H1 (cell line): ENCODE results near the gene PRG3. TPM values are rescaled to one million over a fixed set of nuclear protein-coding genes. Genes with fewer than 3 reads are reported as not detected.

ENCODE experiments used
- CTCF ChIA-PET: fragments of 300-600 bp; sonication (Branson Sonifier 250); formaldehyde crosslinking; loops from one replicate; lab custom pipeline; 2021; ENCODE audit not compliant: partially characterized antibody; lab: Charles Lee
- POLR2A ChIA-PET: fragments of 300-600 bp; sonication (Branson Sonifier 250); formaldehyde crosslinking; loops from one replicate; lab custom pipeline; 2021; ENCODE audit warnings: inconsistent platforms; ENCODE audit not compliant: partially characterized antibody; lab: Charles Lee
- DNase-seq, 2 experiments: peaks; one replicate each; pipeline versions ENCODE4 v3.0.0 to v3.0.0-alpha.2; 2010 to 2022; ENCODE audit warnings: low spot score in 2 of 2, low read depth in 1 of 2, mixed read lengths in 1 of 2
- FAIRE-seq: peaks from 2 replicates; lab custom pipeline; 2011; peaks lifted over from hg19 to GRCh38; lab: Jason Lieb, UNC
- H2AFZ ChIP-seq: 2 replicates; pipeline ENCODE4 v1.8.1; 2012; ENCODE audit warnings: low read length, inconsistent platforms
- H2AK5ac ChIP-seq: 2 replicates; pipeline ENCODE4 v1.6.1; 2013; ENCODE audit warnings: low read depth, low read length
- H2BK120ac ChIP-seq: replicated peaks from 2 replicates; pipeline ENCODE3; 2013; ENCODE audit warnings: low read depth, low read length, inconsistent platforms
- H2BK12ac ChIP-seq: 2 replicates; pipeline ENCODE4 v1.6.1; 2013; ENCODE audit warnings: low read depth, low read length
- H2BK15ac ChIP-seq: 2 replicates; pipeline ENCODE4 v1.6.1; 2013; ENCODE audit warnings: low read length
- H2BK20ac ChIP-seq: 2 replicates; pipeline ENCODE4 v1.6.1; 2013; ENCODE audit warnings: low read length
- H2BK5ac ChIP-seq: 2 replicates; pipeline ENCODE4 v1.6.1; 2013; ENCODE audit warnings: low read depth, low read length
- H3K14ac ChIP-seq: 2 replicates; pipeline ENCODE4 v1.6.1; 2013; ENCODE audit warnings: inconsistent platforms; ENCODE audit not compliant: insufficient read length
- H3K18ac ChIP-seq: 2 replicates; pipeline ENCODE4 v1.6.1; 2013; ENCODE audit warnings: low read length; ENCODE audit errors: extremely low read depth
- H3K23ac ChIP-seq: 2 replicates; pipeline ENCODE4 v1.6.1; 2013; ENCODE audit warnings: inconsistent platforms; ENCODE audit not compliant: insufficient read length
- H3K23me2 ChIP-seq: 2 replicates; pipeline ENCODE4 v1.6.1; 2013; ENCODE audit warnings: low read depth, low read length
- H3K27ac ChIP-seq: 2 replicates; pipeline ENCODE4 v1.6.1; 2011; ENCODE audit warnings: low read depth, low read length, inconsistent platforms
- H3K27me3 ChIP-seq, 4 experiments: replicated peaks in 1 of 4; 1 replicate in 1 of 4; 2 replicates in 3 of 4; pipeline versions ENCODE4 v1.6.1 to v1.8.1; 2011 to 2013; ENCODE audit warnings: low read length in 3 of 4, mild to moderate bottlenecking in 3 of 4, inconsistent platforms in 2 of 4, mixed read lengths in 2 of 4, moderate library complexity in 1 of 4; ENCODE audit not compliant: control insufficient read depth in 3 of 4, insufficient read depth in 3 of 4; ENCODE audit errors: extremely low read depth in 1 of 4
- H3K36me3 ChIP-seq, 4 experiments: 2 replicates each; pipeline versions ENCODE4 v1.6.1 to v1.8.1; 2011 to 2013; ENCODE audit warnings: mild to moderate bottlenecking in 4 of 4, low read length in 3 of 4, moderate library complexity in 2 of 4, control low read depth in 1 of 4, inconsistent platforms in 1 of 4; ENCODE audit not compliant: insufficient read depth in 4 of 4, control insufficient read depth in 2 of 4
- H3K4ac ChIP-seq: replicated peaks from 2 replicates; pipeline ENCODE3; 2013; ENCODE audit warnings: low read length, low read depth, mixed read lengths, inconsistent platforms; ENCODE audit not compliant: insufficient read length
- H3K4me1 ChIP-seq, 4 experiments: replicated peaks in 1 of 4; 1 replicate in 1 of 4; 2 replicates in 3 of 4; pipeline versions ENCODE4 v1.6.1 to v1.8.1; 2011 to 2013; ENCODE audit warnings: low read length in 3 of 4, inconsistent platforms in 2 of 4, mixed read lengths in 1 of 4; ENCODE audit not compliant: insufficient read depth in 4 of 4, control insufficient read depth in 3 of 4
- H3K4me2 ChIP-seq, 2 experiments: 2 replicates each; pipeline versions ENCODE4 v1.6.1 to v1.8.1; 2011 to 2013; ENCODE audit warnings: low read depth in 2 of 2, low read length in 2 of 2, control low read depth in 1 of 2, inconsistent platforms in 1 of 2, mild to moderate bottlenecking in 1 of 2; ENCODE audit not compliant: insufficient read depth in 1 of 2
- H3K4me3 ChIP-seq, 4 experiments: fragments of 200-600, 300-600 bp in 1 of 4; sonication (generic), shearing (Covaris generic), sonication (Bioruptor Twin) in 1 of 4; 2 replicates each; pipeline versions ENCODE4 v1.5.1 to v1.8.1; 2011 to 2016; ENCODE audit warnings: low read length in 4 of 4, low read depth in 3 of 4, control low read depth in 2 of 4, inconsistent platforms in 2 of 4, mild to moderate bottlenecking in 2 of 4, mixed read lengths in 1 of 4, moderate library complexity in 1 of 4; ENCODE audit not compliant: insufficient read depth in 2 of 4; ENCODE audit errors: extremely low read depth in 1 of 4
- H3K56ac ChIP-seq: replicated peaks from 2 replicates; pipeline ENCODE3; 2013; ENCODE audit warnings: low read depth, mild to moderate bottlenecking, mixed read lengths, low read length, inconsistent platforms; ENCODE audit not compliant: insufficient read length
- H3K79me1 ChIP-seq: 2 replicates; pipeline ENCODE4 v1.6.1; 2013; ENCODE audit warnings: low read depth, low read length, control low read depth
- H3K79me2 ChIP-seq, 2 experiments: 2 replicates each; pipeline versions ENCODE4 v1.6.1 to v1.8.1; 2012 to 2013; ENCODE audit warnings: low read length in 2 of 2, mild to moderate bottlenecking in 2 of 2, inconsistent platforms in 1 of 2; ENCODE audit not compliant: insufficient read depth in 2 of 2, control insufficient read depth in 1 of 2
- H3K9ac ChIP-seq, 4 experiments: replicated peaks in 1 of 4; 1 replicate in 1 of 4; 2 replicates in 3 of 4; pipeline versions ENCODE4 v1.6.1 to v1.8.1; 2011 to 2013; ENCODE audit warnings: low read depth in 3 of 4, low read length in 3 of 4, control low read depth in 2 of 4, mild to moderate bottlenecking in 2 of 4, moderate library complexity in 2 of 4, inconsistent platforms in 1 of 4; ENCODE audit errors: extremely low read depth in 1 of 4
- H3K9me3 ChIP-seq, 2 experiments: 2 replicates each; pipeline versions ENCODE4 v1.6.1 to v1.8.1; 2012 to 2013; ENCODE audit warnings: mild to moderate bottlenecking in 2 of 2, moderate library complexity in 2 of 2, control low read depth in 1 of 2, inconsistent platforms in 1 of 2, low read depth in 1 of 2, low read length in 1 of 2, mixed read lengths in 1 of 2; ENCODE audit not compliant: insufficient read depth in 2 of 2
- H4K20me1 ChIP-seq, 2 experiments: replicated peaks in 1 of 2; 2 replicates each; pipeline versions ENCODE3 to v1.8.1; 2011 to 2013; ENCODE audit warnings: inconsistent platforms in 2 of 2, low read length in 2 of 2, mild to moderate bottlenecking in 1 of 2; ENCODE audit not compliant: insufficient read depth in 2 of 2, control insufficient read depth in 1 of 2
- H4K5ac ChIP-seq: 2 replicates; pipeline ENCODE4 v1.6.1; 2013; ENCODE audit warnings: low read length, low read depth, mixed read lengths, inconsistent platforms; ENCODE audit not compliant: insufficient read length
- H4K8ac ChIP-seq: 2 replicates; pipeline ENCODE4 v1.8.0; 2013; ENCODE audit warnings: mild to moderate bottlenecking, moderate library complexity, low read length, inconsistent platforms; ENCODE audit not compliant: insufficient read depth; ENCODE audit errors: extremely low read depth
- H4K91ac ChIP-seq: replicated peaks from 2 replicates; pipeline ENCODE3; 2013; ENCODE audit warnings: low read length, mixed read lengths, inconsistent platforms; ENCODE audit not compliant: insufficient read length
- ATF3 ChIP-seq: IDR thresholded peaks from 2 replicates; pipeline ENCODE4 v1.6.1; 2011; ENCODE audit warnings: low read depth, mild to moderate bottlenecking, low read length; ENCODE audit not compliant: insufficient read depth
- EP300 ChIP-seq, 2 experiments: IDR thresholded peaks; 1 replicate in 1 of 2; 2 replicates in 1 of 2; pipeline ENCODE4 v1.6.1; 2011 to 2012; ENCODE audit warnings: low read depth in 2 of 2, low read length in 2 of 2, mild to moderate bottlenecking in 2 of 2, borderline replicate concordance in 1 of 2, inconsistent platforms in 1 of 2, moderate library complexity in 1 of 2
- KDM4A ChIP-seq: IDR thresholded peaks from one replicate; pipeline ENCODE4 v1.7.1; 2012; ENCODE audit warnings: low read depth, mild to moderate bottlenecking, moderate library complexity, low read length, inconsistent platforms; ENCODE audit not compliant: severe bottlenecking
- KDM5A ChIP-seq: fragments of 200-600 bp; IDR thresholded peaks from 2 replicates; pipeline ENCODE4 v1.7.1; 2012; ENCODE audit warnings: mild to moderate bottlenecking, low read length, inconsistent platforms, mixed read lengths
- POLR2A ChIP-seq, 2 experiments: IDR thresholded peaks; 1 replicate in 1 of 2; 2 replicates in 1 of 2; pipeline ENCODE4 v1.6.1; 2011; ENCODE audit warnings: low read depth in 2 of 2, low read length in 2 of 2, mild to moderate bottlenecking in 2 of 2; ENCODE audit errors: control extremely low read depth in 1 of 2
- RAD21 ChIP-seq, 2 experiments: IDR thresholded peaks in 1 of 2; conservative IDR thresholded peaks in 1 of 2; 2 replicates each; pipeline ENCODE4 v1.6.1; 2011; ENCODE audit warnings: low read depth in 2 of 2, low read length in 2 of 2, improper control_type of control experiment in 1 of 2, inconsistent platforms in 1 of 2, mild to moderate bottlenecking in 1 of 2, moderate library complexity in 1 of 2
- RFX5 ChIP-seq: IDR thresholded peaks from 2 replicates; pipeline ENCODE4 v1.6.1; 2011; ENCODE audit warnings: low read depth, low read length, improper control_type of control experiment, borderline replicate concordance
- SIRT6 ChIP-seq: IDR thresholded peaks from one replicate; pipeline ENCODE4 v1.7.1; 2012; ENCODE audit warnings: low read length, inconsistent platforms
- polyA plus RNA-seq, 7 experiments: library from polyadenylated mRNA; depleted of rRNA in 3 of 7; stranded (reverse) in 5 of 7; unstranded in 2 of 7; fragments of >200 nt in 5 of 7; fragments of 200-250 nt in 2 of 7; gene quantifications; 1 replicate in 5 of 7; 2 replicates in 1 of 7; 4 replicates in 1 of 7; pipeline versions ENCODE4 v1.2.1 to v1.2.3, GENCODE V29; 2011 to 2013; ENCODE audit warnings: missing spikeins in 2 of 7, mixed read lengths in 2 of 7
- total RNA-seq: library from RNA; stranded (reverse); fragmentation: NEBNext Ultra II Directional; extraction: Animal tissue kit (Norgen Biotek cat#: 25700); gene quantifications from 2 replicates; pipeline ENCODE4 v1.2.1, GENCODE V29; 2021

The PRG3 gene
- total and polyA plus RNA-seq, 2 of the 8 experiments (the other 6 are each of a cell fraction or from before 2014, with no cell fraction given) = not detected

GRCh38 chr11:57418131-57418530, 37.2 kb upstream of the PRG3 start:
- H3K27ac ChIP-seq = no peak overlapping the region
- no peak overlapping the region for H3K56ac ChIP-seq
- no peak overlapping the region for H4K5ac ChIP-seq
- no peaks in the 10 kb centered on the region for H3K23me2 ChIP-seq
- DNase-seq (no peak), FAIRE-seq (no peak)
- no peak overlapping the region for H3K14ac ChIP-seq
- no peak overlapping the region for H3K4me2 ChIP-seq
- no peak overlapping the region for H3K18ac ChIP-seq
- TF ChIP-seq RAD21 (IDR thresholded peaks at IDR 0.05 in 1 of 2, conservative IDR thresholded peaks at IDR 0.05 in 1 of 2; ENCODE audit: low read depth in 2 of 2, low read length in 2 of 2) = no peak
- no peak for TF ChIP-seq RFX5
- TF ChIP-seq POLR2A (IDR thresholded peaks at IDR 0.05; ENCODE audit: control extremely low read depth in 1 of 2, low read depth in 2 of 2, low read length in 2 of 2) = no peak
- TF ChIP-seq ATF3 = no peak
- TF ChIP-seq EP300 (IDR thresholded peaks at IDR 0.05; ENCODE audit: borderline replicate concordance in 1 of 2, low read depth in 2 of 2, low read length in 2 of 2) = no peak
- TF ChIP-seq SIRT6 = no peak
- no peak for TF ChIP-seq KDM5A
- no peak for TF ChIP-seq KDM4A
- H3K9ac ChIP-seq = no peak overlapping the region
- POLR2A ChIA-PET = interaction anchor here (1.3 to 1.4 kb wide), 2 partner anchors 13 to 26 kb away, joined by 3 to 5 read pairs; no protein-coding TSS in a partner anchor
- H4K91ac ChIP-seq = no peak overlapping the region
- H3K4me1 ChIP-seq = no peaks in the 10 kb centered on the region; a peak in 2 of 7 replicates
- no peaks in the 10 kb centered on the region for H3K9me3 ChIP-seq
- CTCF ChIA-PET = interaction anchor here (0.6 to 2.3 kb wide), 8 partner anchors 8 to 72 kb away, joined by 3 to 6 read pairs (median 3); no protein-coding TSS in a partner anchor
- H3K4me3 ChIP-seq = no peak overlapping the region
- H3K27me3 ChIP-seq = no peaks in the 10 kb centered on the region
- H2BK5ac ChIP-seq = no peak overlapping the region
- H3K36me3 ChIP-seq = peaks cover 8 to 53% (median 29%) of the 10 kb centered on the region in 4 experiments; a peak in 6 of 8 replicates
- H2BK15ac ChIP-seq = no peak overlapping the region
- H2AFZ ChIP-seq = no peak overlapping the region
- H4K8ac ChIP-seq = no peak overlapping the region
- no peaks in the 10 kb centered on the region for H3K79me2 ChIP-seq
- no peak overlapping the region for H2BK12ac ChIP-seq
- no peak overlapping the region for H2BK20ac ChIP-seq
- H3K79me1 ChIP-seq = no peaks in the 10 kb centered on the region
- no peak overlapping the region for H2BK120ac ChIP-seq
- no peak overlapping the region for H2AK5ac ChIP-seq
- H3K4ac ChIP-seq = no peak overlapping the region
- H3K23ac ChIP-seq = no peak overlapping the region
- peaks cover 0 to 2% of the 10 kb centered on the region in 2 experiments for H4K20me1 ChIP-seq
